SK-N-SH (cell line): ENCODE results near the gene NTHL1. TPM values are rescaled to one million over a fixed set of nuclear protein-coding genes. Genes with fewer than 3 reads are reported as not detected.
A peak's percentile ranks its signal among the peaks of the same experiment; 100 is the strongest.

Source experiments
- CTCF ChIA-PET: fragments of 300-600, 350-600 bp; formaldehyde crosslinking; extraction: SDS; loops from one replicate; lab custom pipeline; 2021; lab: Yijun Ruan, JAX
- POLR2A ChIA-PET: fragments of 350-600 bp; sonication (Branson Sonifier 250); formaldehyde crosslinking; extraction: SDS; loops from one replicate; lab custom pipeline; 2020; ENCODE audit warnings: antibody characterized with exemption, inconsistent platforms; lab: Yijun Ruan, JAX
- DNase-seq: peaks from one replicate; pipeline ENCODE4 v3.0.0; 2012
- H2AFZ ChIP-seq: fragments of 200-600 bp; sonication (generic); 2 replicates; pipeline ENCODE4 v1.8.1; 2016; ENCODE audit warnings: antibody characterized with exemption, mild to moderate bottlenecking, low read depth
- H3F3A ChIP-seq: fragments of 200-600 bp; sonication (generic); replicated peaks from 2 replicates; pipeline ENCODE3; 2016; ENCODE audit warnings: antibody characterized with exemption, mild to moderate bottlenecking; ENCODE audit not compliant: insufficient read depth
- H3K27ac ChIP-seq, 2 experiments: fragments of 200-500 bp in 1 of 2; fragments of 200-600 bp in 1 of 2; sonication (Bioruptor generic) in 1 of 2; sonication (generic), shearing (Covaris generic) in 1 of 2; 2 replicates each; pipeline versions ENCODE4 v1.5.1 to v1.6.1; 2014 to 2016; ENCODE audit warnings: low read depth in 2 of 2, inconsistent platforms in 1 of 2, low read length in 1 of 2, mild to moderate bottlenecking in 1 of 2, mixed read lengths in 1 of 2
- H3K27me3 ChIP-seq: fragments of 200-600 bp; sonication (generic), shearing (Covaris generic); 2 replicates; pipeline ENCODE4 v1.6.1; 2016; ENCODE audit warnings: mixed run types; ENCODE audit not compliant: insufficient read depth
- H3K36me3 ChIP-seq, 2 experiments: fragments of 200-500 bp in 1 of 2; fragments of 200-600 bp in 1 of 2; sonication (Bioruptor generic) in 1 of 2; sonication (generic) in 1 of 2; replicated peaks in 1 of 2; 2 replicates each; pipeline versions ENCODE3 to v1.5.1; 2014 to 2016; ENCODE audit warnings: low read length in 1 of 2, mild to moderate bottlenecking in 1 of 2; ENCODE audit not compliant: insufficient read depth in 2 of 2, control insufficient read depth in 1 of 2
- H3K4me1 ChIP-seq, 2 experiments: fragments of 200-500 bp in 1 of 2; fragments of 200-600 bp in 1 of 2; sonication (Bioruptor generic) in 1 of 2; sonication (generic), shearing (Covaris generic) in 1 of 2; 2 replicates each; pipeline versions ENCODE4 v1.5.1 to v1.6.1; 2014 to 2016; ENCODE audit warnings: low read depth in 1 of 2, low read length in 1 of 2, mixed run types in 1 of 2; ENCODE audit not compliant: insufficient read depth in 2 of 2, control insufficient read depth in 1 of 2
- H3K4me2 ChIP-seq: fragments of 200-600 bp; sonication (generic), shearing (Covaris generic); 2 replicates; pipeline ENCODE4 v1.6.1; 2017; ENCODE audit warnings: mixed run types
- H3K4me3 ChIP-seq, 2 experiments: fragments of 200-500 bp in 1 of 2; fragments of 200-600 bp in 1 of 2; sonication (Bioruptor generic) in 1 of 2; sonication (generic), shearing (Covaris generic) in 1 of 2; 2 replicates each; pipeline versions ENCODE4 v1.5.1 to v1.8.1; 2014 to 2016; ENCODE audit warnings: low read depth in 2 of 2, inconsistent platforms in 1 of 2, low read length in 1 of 2, mild to moderate bottlenecking in 1 of 2, mixed read lengths in 1 of 2, moderate library complexity in 1 of 2
- H3K79me2 ChIP-seq: fragments of 200-600 bp; sonication (generic); 2 replicates; pipeline ENCODE4 v1.8.1; 2017; ENCODE audit warnings: mild to moderate bottlenecking; ENCODE audit not compliant: insufficient read depth
- H3K9ac ChIP-seq: fragments of 200-600 bp; sonication (generic); 2 replicates; pipeline ENCODE4 v1.6.1; 2017; ENCODE audit warnings: mixed run types
- H3K9me2 ChIP-seq: fragments of 200-600 bp; sonication (generic); 2 replicates; pipeline ENCODE4 v1.6.1; 2017; ENCODE audit warnings: mixed run types
- H3K9me3 ChIP-seq: fragments of 200-600 bp; sonication (generic); 2 replicates; pipeline ENCODE4 v1.6.1; 2017; ENCODE audit warnings: mixed run types, mild to moderate bottlenecking, moderate library complexity
- H4K20me1 ChIP-seq: fragments of 200-600 bp; sonication (generic); 2 replicates; pipeline ENCODE4 v1.6.1; 2017; ENCODE audit warnings: mild to moderate bottlenecking, mixed run types; ENCODE audit not compliant: insufficient read depth
- CHD2 ChIP-seq: fragments of 150-350 bp; IDR thresholded peaks from 2 replicates; pipeline ENCODE4 v1.6.1; 2018; ENCODE audit warnings: low read length; ENCODE audit not compliant: partially characterized antibody
- ELF1 ChIP-seq: IDR thresholded peaks from 2 replicates; pipeline ENCODE4 v1.4.0; 2012
- EP300 ChIP-seq, 2 experiments: IDR thresholded peaks; 2 replicates each; pipeline versions ENCODE4 v1.4.0 to v1.6.1; 2012; ENCODE audit warnings: borderline replicate concordance in 1 of 2, low read depth in 1 of 2, low read length in 1 of 2
- FOSL2 ChIP-seq: IDR thresholded peaks from 2 replicates; pipeline ENCODE4 v1.4.0; 2012; ENCODE audit warnings: low read depth, mild to moderate bottlenecking, moderate library complexity, borderline replicate concordance
- FOXJ3 ChIP-seq: sonication (generic); formaldehyde crosslinking; IDR thresholded peaks from 2 replicates; pipeline ENCODE4 v1.5.1; 2020; ENCODE audit warnings: mild to moderate bottlenecking, missing genetic modification reagents
- FOXM1 ChIP-seq: IDR thresholded peaks from 2 replicates; pipeline ENCODE4 v1.4.0; 2012; ENCODE audit warnings: low read depth, mild to moderate bottlenecking
- GATA2 ChIP-seq: sonication (generic); formaldehyde crosslinking; IDR thresholded peaks from 2 replicates; pipeline ENCODE4 v1.5.0; 2020; ENCODE audit warnings: mild to moderate bottlenecking, missing genetic modification reagents
- IRF3 ChIP-seq: fragments of 150-350 bp; IDR thresholded peaks from 2 replicates; pipeline ENCODE4 v1.6.1; 2016; ENCODE audit warnings: mild to moderate bottlenecking, low read depth, low read length
- MEF2A ChIP-seq: IDR thresholded peaks from 2 replicates; pipeline ENCODE4 v1.4.0; 2012; ENCODE audit warnings: low read depth, borderline replicate concordance
- MXI1 ChIP-seq: IDR thresholded peaks from 2 replicates; pipeline ENCODE4 v1.6.1; 2012; ENCODE audit warnings: mild to moderate bottlenecking, low read depth, low read length, improper control_type of control experiment
- NRF1 ChIP-seq: IDR thresholded peaks from 2 replicates; pipeline ENCODE4 v1.6.1; 2012; ENCODE audit warnings: low read depth, mild to moderate bottlenecking, low read length
- RAD21 ChIP-seq: IDR thresholded peaks from 2 replicates; pipeline ENCODE4 v1.6.1; 2012; ENCODE audit warnings: mild to moderate bottlenecking, low read length
- RXRA ChIP-seq: IDR thresholded peaks from 2 replicates; pipeline ENCODE4 v1.4.0; 2012; ENCODE audit warnings: low read depth, mild to moderate bottlenecking, borderline replicate concordance
- SIN3A ChIP-seq: IDR thresholded peaks from 2 replicates; pipeline ENCODE4 v1.6.1; 2012; ENCODE audit warnings: low read depth, mild to moderate bottlenecking, low read length, moderate library complexity, borderline replicate concordance
- TAF1 ChIP-seq: IDR thresholded peaks from 2 replicates; pipeline ENCODE4 v1.6.1; 2012; ENCODE audit warnings: low read depth, mild to moderate bottlenecking, low read length, moderate library complexity, borderline replicate concordance
- USF2 ChIP-seq: fragments of 150-350 bp; IDR thresholded peaks from 2 replicates; pipeline ENCODE4 v1.6.1; 2017; ENCODE audit warnings: antibody characterized with exemption, low read length, low read depth, borderline replicate concordance
- ZBTB33 ChIP-seq: IDR thresholded peaks from 2 replicates; pipeline ENCODE4 v1.4.0; 2012; ENCODE audit warnings: low read depth, borderline replicate concordance
- WGBS: methylation state at CpG from one replicate; pipeline ENCODE4 v1.1.6; 2017; ENCODE audit warnings: low lambda C conversion rate; 5-methylcytosine and 5-hydroxymethylcytosine counted together
- polyA plus RNA-seq, 3 experiments: library from polyadenylated mRNA; depleted of rRNA; stranded (reverse); fragments of >200 nt; gene quantifications; 2 replicates each; pipeline ENCODE4 v1.2.3, GENCODE V29; 2012

Gene NTHL1
- polyA plus RNA-seq, 1 of the 3 experiments (the other 2 are of a cell fraction), result 77.3 TPM

GRCh38 chr16:2038382-2039231 is 9.0 kb downstream of the NTHL1 start:
- peaks cover 16% of the 10 kb centered on the region; the same call in 1 of the 2 replicates for H3K79me2 ChIP-seq
- TF ChIP-seq EP300 (IDR thresholded peaks at IDR 0.05; ENCODE audit: borderline replicate concordance in 1 of 2, low read depth in 1 of 2, low read length in 1 of 2) (no peak), GATA2 (no peak), MXI1 (no peak), RAD21 (no peak), FOXJ3 (CRISPR knock-in tag) (no peak), USF2 (no peak), NRF1 (no peak), CHD2 (no peak), TAF1 (no peak), ELF1 (no peak), RXRA (no peak), FOXM1 (no peak), MEF2A (no peak), SIN3A (no peak), ZBTB33 (no peak), IRF3 (no peak), FOSL2 (no peak)
- TF ChIP-seq, all 33 proteins: peak for 0
- Histone ChIP-seq H3K27me3 (no peaks in the 10 kb centered on the region), H3F3A (peaks cover 6% of the 10 kb centered on the region), H3K36me3 (peaks cover 0 to 14% of the 10 kb centered on the region in 2 experiments), H3K4me2 (no peak overlapping the region; the same call in 1 of the 2 replicates), H2AFZ (no peak overlapping the region), H3K4me1 (peaks cover 24 to 74% of the 10 kb centered on the region in 2 experiments; a peak in 3 of 4 replicates), H3K9ac (no peak overlapping the region), H3K9me2 (no peaks in the 10 kb centered on the region), H3K27ac (peak overlapping the region in 1 of 2 experiments; percentile 88; a peak in 2 of 4 replicates), H3K4me3 (no peak overlapping the region), H3K9me3 (no peaks in the 10 kb centered on the region), H4K20me1 (no peaks in the 10 kb centered on the region)
- DNase-seq, result peak; percentile 73
- ChIA-PET POLR2A (interaction anchor here (1.0 to 2.1 kb wide), 2 partner anchors 9 to 117 kb away, joined by 3 to 10 read pairs; partner anchors contain the start of genes NTHL1, TRAF7 and TSC2), CTCF (interaction anchor here (1.1 to 2.0 kb wide), 4 partner anchors 16 to 114 kb away, joined by 3 to 6 read pairs (median 5); partner anchors contain the start of gene RPL3L)
- 85% methylated on average over 32 of the region's 41 CpGs for WGBS
